ENCODE measurements around the gene THEMIS2.
"Not testable (repeated sequence)": the region's sequence is repeated elsewhere in the genome, so short reads cannot be mapped to it uniquely, and the experiment has no call there.

THEMIS2 gene

GRCh38 chr1:27872059-27872801 is at the start of gene THEMIS2:
Gene THEMIS2 (plus strand): TSS chr1:27872544. CDS start chr1:27872572, 28 bp downstream.
- peak; percentile 88 for DNase-seq

GRCh38 chr1:27823784-27824183 is 48.6 kb upstream of the THEMIS2 start:
- no peak for DNase-seq

GRCh38 chr1:27824411-27824810 is 47.9 kb upstream of the THEMIS2 start:
- no peak for DNase-seq

- not testable (repeated sequence) for DNase-seq
Measured at GRCh38 chr1:27829339-27829960, 42.9 kb upstream of the THEMIS2 start.

- peak; percentile 99 for DNase-seq
Measured at GRCh38 chr1:27830621-27831440, 41.5 kb upstream of the THEMIS2 start, which contains the start of gene PPP1R8. Gene PPP1R8 (plus strand): TSS chr1:27830782. CDS start chr1:27830836, 54 bp downstream.

GRCh38 chr1:27831568-27832410 is 40.6 kb upstream of the THEMIS2 start:
- DNase-seq = peak; percentile 17

- no peak for DNase-seq
Measured at GRCh38 chr1:27832762-27833161, 39.6 kb upstream of the THEMIS2 start.

- DNase-seq = no peak
Measured at GRCh38 chr1:27833470-27833869, 38.9 kb upstream of the THEMIS2 start.

GRCh38 chr1:27835046-27835445 is 37.3 kb upstream of the THEMIS2 start:
- no peak for DNase-seq

GRCh38 chr1:27835501-27835900 is 36.8 kb upstream of the THEMIS2 start:
- DNase-seq = no peak

GRCh38 chr1:27849951-27850350 is 22.4 kb upstream of the THEMIS2 start:
- DNase-seq = no peak

GRCh38 chr1:27855085-27855484 is 17.3 kb upstream of the THEMIS2 start:
- no peak for DNase-seq

- no peak for DNase-seq
Measured at GRCh38 chr1:27856561-27857343, 15.6 kb upstream of the THEMIS2 start.

- not testable (repeated sequence) for DNase-seq
Measured at GRCh38 chr1:27857552-27857951, 14.8 kb upstream of the THEMIS2 start.

- DNase-seq = peak; percentile 95
Measured at GRCh38 chr1:27858072-27858948, 14.0 kb upstream of the THEMIS2 start.

- DNase-seq = no peak
Measured at GRCh38 chr1:27858949-27859576, 13.3 kb upstream of the THEMIS2 start.

GRCh38 chr1:27861436-27861835 is 10.9 kb upstream of the THEMIS2 start:
- DNase-seq = no peak

- no peak for DNase-seq
Measured at GRCh38 chr1:27862004-27862403, 10.3 kb upstream of the THEMIS2 start.

GRCh38 chr1:27862671-27863537 is 9.4 kb upstream of the THEMIS2 start:
- peak; percentile 70 for DNase-seq
